HG02642 (cell line): ENCODE results near the gene ODAD4.
"Not testable (repeated sequence)": the region's sequence is repeated elsewhere in the genome, so short reads cannot be mapped to it uniquely, and the experiment has no call there.

Source experiments
- ATAC-seq: cut with Tn5 transposase; IDR thresholded peaks from one replicate; pipeline ENCODE4 v1.9.1; 2021; ENCODE audit warnings: mild to moderate bottlenecking; ENCODE audit not compliant: unreplicated experiment, poor library complexity

ODAD4 gene

GRCh38 chr17:41912925-41913324 lies 17.5 kb upstream of the ODAD4 start:
- ATAC-seq: no peak

GRCh38 chr17:41913798-41914197 lies 16.6 kb upstream of the ODAD4 start:
- no peak for ATAC-seq

- ATAC-seq: no peak
Measured at GRCh38 chr17:41914358-41914766, 16.1 kb upstream of the ODAD4 start.

GRCh38 chr17:41915020-41915419 lies 15.4 kb upstream of the ODAD4 start:
- ATAC-seq: no peak

- ATAC-seq: no peak
Measured at GRCh38 chr17:41915566-41915965, 14.9 kb upstream of the ODAD4 start.

GRCh38 chr17:41917192-41917591 lies 13.2 kb upstream of the ODAD4 start:
- no peak for ATAC-seq

GRCh38 chr17:41917679-41918313 lies 12.6 kb upstream of the ODAD4 start:
- ATAC-seq: peak; percentile 15

- peak; percentile 92 for ATAC-seq
Measured at GRCh38 chr17:41918314-41919164, 11.9 kb upstream of the ODAD4 start, which contains the start of gene ACLY. Gene ACLY (minus strand): TSS chr17:41918951. CDS start chr17:41913873, 5,078 bp downstream.

- ATAC-seq: peak; percentile 6
Measured at GRCh38 chr17:41919165-41919817, 11.1 kb upstream of the ODAD4 start.

- no peak for ATAC-seq
Measured at GRCh38 chr17:41919840-41920579, 10.4 kb upstream of the ODAD4 start.

- ATAC-seq: no peak
Measured at GRCh38 chr17:41920580-41920955, 9.8 kb upstream of the ODAD4 start.

GRCh38 chr17:41925991-41926590 lies 4.3 kb upstream of the ODAD4 start:
- no peak for ATAC-seq

GRCh38 chr17:41928693-41929251 lies 1.6 kb upstream of the ODAD4 start:
- ATAC-seq: no peak

GRCh38 chr17:41930833-41931156 lies 378 bp downstream of the ODAD4 start:
- not testable (repeated sequence) for ATAC-seq

- ATAC-seq: not testable (repeated sequence)
Measured at GRCh38 chr17:41931715-41932114, 1.3 kb downstream of the ODAD4 start.

- ATAC-seq: no peak
Measured at GRCh38 chr17:41932816-41933389, 2.5 kb downstream of the ODAD4 start.

- ATAC-seq: no peak
Measured at GRCh38 chr17:41935641-41936040, 5.2 kb downstream of the ODAD4 start.

- ATAC-seq: no peak
Measured at GRCh38 chr17:41937970-41938954, 7.8 kb downstream of the ODAD4 start.
